SJSA1 (cell line): ENCODE data around the gene OR4C12. TPM values are rescaled to one million over a fixed set of nuclear protein-coding genes. Genes with fewer than 3 reads are reported as not detected.
"Not testable (repeated sequence)": the region's sequence is repeated elsewhere in the genome, so short reads cannot be mapped to it uniquely, and the experiment has no call there.

ENCODE experiments used
- DNase-seq, 2 experiments: peaks; one replicate each; pipeline ENCODE4 v3.0.0-alpha.2; 2015 to 2020; ENCODE audit warnings: low spot score in 2 of 2, low read depth in 1 of 2
- H3K27ac ChIP-seq: fragments of 250-450 bp; sonication (Bioruptor Pico); 2 replicates; pipeline ENCODE4 v1.5.1; 2020; ENCODE audit warnings: mild to moderate bottlenecking, moderate library complexity
- H3K27me3 ChIP-seq: fragments of 250-450 bp; sonication (Bioruptor Pico); replicated peaks from 2 replicates; pipeline ENCODE4 v1.5.1; 2020; ENCODE audit warnings: mild to moderate bottlenecking, moderate library complexity
- H3K36me3 ChIP-seq: fragments of 250-450 bp; sonication (Bioruptor Pico); 2 replicates; pipeline ENCODE4 v1.5.1; 2020; ENCODE audit warnings: mild to moderate bottlenecking
- H3K4me1 ChIP-seq: fragments of 250-450 bp; sonication (Bioruptor Pico); replicated peaks from 2 replicates; pipeline ENCODE4 v1.6.1; 2021; ENCODE audit warnings: mild to moderate bottlenecking
- H3K4me3 ChIP-seq: fragments of 250-450 bp; sonication (Bioruptor Pico); 2 replicates; pipeline ENCODE4 v1.5.1; 2020; ENCODE audit warnings: mild to moderate bottlenecking
- H3K9me3 ChIP-seq: fragments of 250-450 bp; sonication (Bioruptor Pico); replicated peaks from 2 replicates; pipeline ENCODE4 v1.5.1; 2020; ENCODE audit warnings: mild to moderate bottlenecking
- total RNA-seq: library from RNA; depleted of rRNA; stranded (reverse); fragments of >200 nt; shearing (Covaris generic); gene quantifications from 2 replicates; pipeline ENCODE4 v1.2.3, GENCODE V29; 2014; rRNA removed

OR4C12 gene
- total RNA-seq, result not detected in 2 replicates

DNA sequence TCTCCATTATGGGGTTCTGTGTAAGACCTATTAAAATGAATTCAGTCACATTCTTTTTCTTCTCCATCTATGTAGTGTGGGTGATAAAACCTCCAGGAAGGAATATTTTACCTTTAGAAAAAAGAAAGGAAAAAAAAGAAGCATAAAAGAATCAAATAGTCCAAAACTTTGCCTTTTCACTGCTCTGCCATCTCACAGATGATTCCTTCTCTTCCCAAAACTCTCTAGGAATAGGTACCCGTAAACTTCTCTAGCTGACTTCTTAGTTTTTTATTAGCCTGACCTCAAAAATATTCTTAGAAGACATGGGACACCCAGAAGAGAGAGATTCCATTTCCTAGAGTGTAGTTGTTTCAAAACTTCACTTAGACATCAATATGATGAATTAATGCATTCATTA lies at the start of gene OR4C12:
Gene OR4C12, minus strand, starts transcription at position 101 of the 400 bp plus-strand sequence. Its CDS starts 34 bp downstream, at position 67.
- H3K27me3 ChIP-seq, DNase-seq, H3K4me3 ChIP-seq, H3K36me3 ChIP-seq, H3K27ac ChIP-seq, H3K9me3 ChIP-seq, H3K4me1 ChIP-seq: not testable (repeated sequence)

DNA sequence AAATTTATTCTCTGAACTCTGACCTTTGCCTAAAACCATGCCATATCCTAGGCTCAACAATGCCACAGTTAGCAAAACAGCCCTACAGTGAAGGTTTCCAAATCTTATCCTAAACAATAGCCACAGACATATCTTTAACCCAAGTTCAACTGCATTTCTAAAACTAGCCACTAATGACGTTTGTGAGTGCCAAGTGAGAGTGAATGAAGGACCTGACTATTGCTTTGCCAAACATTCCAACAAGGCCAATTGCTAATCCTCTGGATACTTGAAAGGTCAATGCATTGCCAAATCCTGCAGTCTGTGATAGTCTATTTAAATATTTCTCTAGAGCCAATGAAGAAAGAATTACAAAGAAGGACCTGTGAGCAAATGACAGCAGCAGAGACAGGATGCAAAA lies 47.9 kb upstream of the OR4C12 start:
- no peak for DNase-seq
- Histone ChIP-seq H3K4me1 (no peaks in the 10 kb centered on the region), H3K27me3 (no peaks in the 10 kb centered on the region), H3K27ac (no peak overlapping the region), H3K4me3 (no peak overlapping the region), H3K9me3 (no peaks in the 10 kb centered on the region), H3K36me3 (no peaks in the 10 kb centered on the region)

DNA sequence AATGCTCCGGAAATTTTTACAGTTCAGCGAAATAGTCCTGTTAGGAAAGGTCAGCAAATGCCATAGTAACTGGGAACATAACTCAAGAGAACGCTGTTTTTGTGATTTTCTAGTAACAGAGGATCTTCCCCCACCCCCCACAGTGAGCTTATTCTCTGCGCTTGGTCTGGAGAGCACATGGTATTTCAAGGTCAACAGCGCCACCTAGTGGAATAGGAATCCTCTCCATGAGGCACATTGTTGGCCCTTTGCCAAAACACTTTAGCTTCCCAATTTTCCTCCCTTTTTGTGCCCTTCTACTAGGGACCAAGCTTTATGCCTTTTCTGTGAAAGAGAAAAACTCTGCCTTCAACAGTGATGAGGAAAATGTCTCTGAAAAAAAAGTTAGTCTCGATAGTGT lies 13.2 kb upstream of the OR4C12 start:
- peak; percentile 14 to 46 for DNase-seq
- no peaks in the 10 kb centered on the region for H3K27me3 ChIP-seq
- no peak overlapping the region for H3K27ac ChIP-seq
- H3K9me3 ChIP-seq, result no peaks in the 10 kb centered on the region
- no peaks in the 10 kb centered on the region for H3K36me3 ChIP-seq
- H3K4me1 ChIP-seq, result no peaks in the 10 kb centered on the region
- H3K4me3 ChIP-seq, result no peak overlapping the region

DNA sequence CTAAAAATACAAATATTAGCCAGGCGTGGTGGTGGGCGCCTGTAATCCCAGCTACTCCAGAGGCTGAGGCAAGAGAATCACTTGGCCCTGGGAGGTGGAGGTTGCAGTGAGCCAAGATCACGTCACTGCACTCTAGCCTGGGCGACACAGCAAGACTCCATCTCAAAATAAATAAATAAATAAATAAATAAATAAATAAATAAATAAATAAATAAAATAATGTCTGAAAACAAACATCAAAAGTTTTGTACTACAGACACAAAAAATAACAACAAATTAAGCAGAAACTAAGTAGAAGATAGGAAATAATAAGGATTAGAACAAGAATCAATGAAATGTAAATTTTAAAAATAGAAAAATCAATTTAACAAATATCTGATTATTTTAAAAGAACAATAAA lies 8.9 kb downstream of the OR4C12 start:
- H3K36me3 ChIP-seq, H3K27ac ChIP-seq, H3K4me1 ChIP-seq, H3K9me3 ChIP-seq, DNase-seq, H3K4me3 ChIP-seq, H3K27me3 ChIP-seq: not testable (repeated sequence)

DNA sequence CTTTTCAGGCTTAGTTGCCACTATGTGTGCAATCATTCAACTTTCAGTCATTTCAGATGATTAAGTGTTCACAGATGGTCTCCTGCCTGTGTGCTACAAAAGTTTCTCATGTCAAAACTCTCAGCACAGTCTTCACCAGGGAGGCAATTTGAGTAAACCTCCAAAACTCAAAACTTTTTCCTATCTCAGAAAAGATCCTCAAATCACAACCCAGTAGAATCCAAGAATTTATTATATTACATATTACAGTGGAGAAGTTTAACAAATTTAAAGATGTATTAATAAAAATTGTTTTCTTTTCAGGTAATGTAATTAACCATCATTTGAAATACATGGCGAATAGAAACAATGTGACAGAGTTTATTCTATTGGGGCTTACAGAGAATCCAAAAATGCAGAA lies 30.2 kb downstream of the OR4C12 start, which contains the start of gene OR4C13:
Gene OR4C13, plus strand, starts transcription at position 301 of the 400 bp plus-strand sequence. Its CDS starts 32 bp downstream, at position 333.
- H3K27ac ChIP-seq, result no peak within 1 kb of the TSS
- no peaks in the 10 kb centered on the region for H3K36me3 ChIP-seq
- no peak within 1 kb of the TSS for H3K4me3 ChIP-seq
- H3K9me3 ChIP-seq, result no peaks in the 10 kb centered on the region
- no peaks in the 10 kb centered on the region for H3K27me3 ChIP-seq
- H3K4me1 ChIP-seq, result no peaks in the 10 kb centered on the region
- no peak for DNase-seq

DNA sequence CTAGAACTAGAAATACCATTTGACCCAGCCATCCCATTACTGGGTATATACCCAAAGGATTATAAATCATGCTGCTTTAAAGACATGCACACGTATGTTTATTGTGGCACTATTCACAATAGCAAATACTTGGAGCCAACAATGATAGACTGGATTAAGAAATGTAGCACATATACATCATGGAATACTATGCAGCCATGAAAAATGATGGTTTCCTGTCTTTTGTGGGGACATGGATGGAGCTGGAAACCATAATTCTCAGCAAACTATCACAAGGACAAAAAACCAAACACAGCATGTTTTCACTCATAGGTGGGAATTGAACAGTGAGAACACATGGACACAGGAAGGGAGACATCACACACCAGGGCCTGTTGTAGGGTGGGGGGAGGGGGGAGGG lies 33.6 kb downstream of the OR4C12 start:
- not testable (repeated sequence) for H3K9me3 ChIP-seq, H3K4me1 ChIP-seq, H3K4me3 ChIP-seq, DNase-seq, H3K27ac ChIP-seq, H3K36me3 ChIP-seq, H3K27me3 ChIP-seq

Other genes starting within 250 kb of the OR4C12 start
- gene OR4C13, start 30.1 kb downstream of the OR4C12 start, total RNA-seq, result not detected in 2 replicates
- not detected in 2 replicates for gene OR4C45, start 50.3 kb upstream of the OR4C12 start, total RNA-seq